Esophagus squamous epithelium (tissue), 4 donors: ENCODE measurements around the gene TMEM235.
A peak's percentile ranks its signal among the peaks of the same experiment; 100 is the strongest.

ENCODE experiments used
- POLR2A ChIP-seq, 4 donors: fragments of 450-650 bp; IDR thresholded peaks; one replicate each; pipeline ENCODE4 v1.6.1; 2017; ENCODE audit warnings: antibody characterized with exemption in 4 of 4, mild to moderate bottlenecking in 4 of 4, moderate library complexity in 3 of 4
- TF ChIP-seq, protein P1 (sequence below), 6 experiments: fragments of 450-650 bp in 4 of 6; fragments of 200-600 bp in 2 of 6; sonication (generic) in 2 of 6; IDR thresholded peaks; one replicate each; pipeline ENCODE4 v1.5.1; 2016 to 2019; ENCODE audit warnings: antibody characterized with exemption in 6 of 6, mild to moderate bottlenecking in 4 of 6, moderate library complexity in 4 of 6

DNA sequence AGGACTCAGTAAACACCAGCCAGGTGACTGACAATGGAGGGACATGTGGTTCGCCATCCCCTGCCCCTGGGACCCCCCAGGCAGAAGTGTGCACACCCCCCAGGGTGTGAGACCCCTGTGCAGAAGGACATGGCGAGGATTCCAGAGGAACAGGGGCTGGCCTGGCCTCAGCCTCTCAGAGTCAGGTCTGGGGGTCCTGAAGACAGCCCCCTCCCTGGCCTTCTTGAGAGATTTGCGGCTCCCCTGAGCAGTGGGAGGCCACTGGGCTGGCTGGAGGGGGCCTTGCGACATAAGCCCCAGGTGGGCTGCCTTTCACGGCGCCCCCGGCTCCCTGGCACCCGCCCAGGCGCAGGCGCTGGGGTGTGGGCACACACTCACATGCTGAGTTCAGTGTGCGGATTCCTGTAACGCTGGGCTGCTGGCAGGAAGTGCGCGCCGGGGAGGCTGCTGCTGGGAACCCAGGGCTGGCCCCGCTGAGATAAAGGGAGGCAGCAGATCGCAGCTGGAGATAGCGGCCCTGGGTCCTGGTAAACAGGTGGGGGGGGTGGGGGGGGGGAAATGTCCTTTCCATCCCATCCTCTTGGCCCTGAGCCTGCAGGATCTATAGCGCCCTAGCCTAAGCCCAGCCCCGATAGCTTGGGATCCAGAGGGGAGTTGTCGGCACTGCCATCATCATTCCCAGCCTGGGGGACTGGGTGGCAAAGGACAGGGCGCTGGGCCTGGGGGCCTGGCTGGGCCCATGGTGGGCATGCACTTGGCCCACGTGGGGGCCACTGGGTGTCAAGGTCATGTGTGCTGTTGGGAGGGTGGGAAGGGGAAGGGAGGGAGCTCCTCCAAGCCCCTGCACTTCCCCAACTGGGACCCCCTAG is 27.1 kb downstream of the TMEM235 start:
- TF ChIP-seq, protein P1, sequence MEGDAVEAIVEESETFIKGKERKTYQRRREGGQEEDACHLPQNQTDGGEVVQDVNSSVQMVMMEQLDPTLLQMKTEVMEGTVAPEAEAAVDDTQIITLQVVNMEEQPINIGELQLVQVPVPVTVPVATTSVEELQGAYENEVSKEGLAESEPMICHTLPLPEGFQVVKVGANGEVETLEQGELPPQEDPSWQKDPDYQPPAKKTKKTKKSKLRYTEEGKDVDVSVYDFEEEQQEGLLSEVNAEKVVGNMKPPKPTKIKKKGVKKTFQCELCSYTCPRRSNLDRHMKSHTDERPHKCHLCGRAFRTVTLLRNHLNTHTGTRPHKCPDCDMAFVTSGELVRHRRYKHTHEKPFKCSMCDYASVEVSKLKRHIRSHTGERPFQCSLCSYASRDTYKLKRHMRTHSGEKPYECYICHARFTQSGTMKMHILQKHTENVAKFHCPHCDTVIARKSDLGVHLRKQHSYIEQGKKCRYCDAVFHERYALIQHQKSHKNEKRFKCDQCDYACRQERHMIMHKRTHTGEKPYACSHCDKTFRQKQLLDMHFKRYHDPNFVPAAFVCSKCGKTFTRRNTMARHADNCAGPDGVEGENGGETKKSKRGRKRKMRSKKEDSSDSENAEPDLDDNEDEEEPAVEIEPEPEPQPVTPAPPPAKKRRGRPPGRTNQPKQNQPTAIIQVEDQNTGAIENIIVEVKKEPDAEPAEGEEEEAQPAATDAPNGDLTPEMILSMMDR (IDR thresholded peaks at IDR 0.05) = no peak
- peak in 1 of 4 donors; percentile 14 for TF ChIP-seq POLR2A (IDR thresholded peaks at IDR 0.05)
